Skeletal muscle satellite cell (primary cell): ENCODE measurements around the gene ST6GALNAC6.
A peak's percentile ranks its signal among the peaks of the same experiment; 100 is the strongest.

Experiments used
- H3K27me3 ChIP-seq: 2 replicates; pipeline ENCODE4 v1.7.0; 2013; ENCODE audit warnings: low read length; ENCODE audit not compliant: control insufficient read depth, insufficient read depth
- H3K36me3 ChIP-seq: 2 replicates; pipeline ENCODE4 v1.7.0; 2013; ENCODE audit warnings: mild to moderate bottlenecking, control low read depth, low read length; ENCODE audit not compliant: insufficient read depth
- H3K4me1 ChIP-seq: 2 replicates; pipeline ENCODE4 v1.7.0; 2013; ENCODE audit warnings: low read length; ENCODE audit not compliant: control insufficient read depth, insufficient read depth
- H3K4me2 ChIP-seq: 2 replicates; pipeline ENCODE4 v1.7.0; 2013; ENCODE audit warnings: mild to moderate bottlenecking, low read length
- H3K4me3 ChIP-seq: 2 replicates; pipeline ENCODE4 v1.7.0; 2013; ENCODE audit warnings: low read length
- H3K9ac ChIP-seq: 2 replicates; pipeline ENCODE4 v1.7.0; 2013; ENCODE audit warnings: mild to moderate bottlenecking, low read depth, low read length, moderate library complexity
- H3K9me3 ChIP-seq: replicated peaks from 2 replicates; pipeline ENCODE4 v1.7.0; 2013; ENCODE audit warnings: mild to moderate bottlenecking, control low read depth, low read length

The ST6GALNAC6 gene

DNA sequence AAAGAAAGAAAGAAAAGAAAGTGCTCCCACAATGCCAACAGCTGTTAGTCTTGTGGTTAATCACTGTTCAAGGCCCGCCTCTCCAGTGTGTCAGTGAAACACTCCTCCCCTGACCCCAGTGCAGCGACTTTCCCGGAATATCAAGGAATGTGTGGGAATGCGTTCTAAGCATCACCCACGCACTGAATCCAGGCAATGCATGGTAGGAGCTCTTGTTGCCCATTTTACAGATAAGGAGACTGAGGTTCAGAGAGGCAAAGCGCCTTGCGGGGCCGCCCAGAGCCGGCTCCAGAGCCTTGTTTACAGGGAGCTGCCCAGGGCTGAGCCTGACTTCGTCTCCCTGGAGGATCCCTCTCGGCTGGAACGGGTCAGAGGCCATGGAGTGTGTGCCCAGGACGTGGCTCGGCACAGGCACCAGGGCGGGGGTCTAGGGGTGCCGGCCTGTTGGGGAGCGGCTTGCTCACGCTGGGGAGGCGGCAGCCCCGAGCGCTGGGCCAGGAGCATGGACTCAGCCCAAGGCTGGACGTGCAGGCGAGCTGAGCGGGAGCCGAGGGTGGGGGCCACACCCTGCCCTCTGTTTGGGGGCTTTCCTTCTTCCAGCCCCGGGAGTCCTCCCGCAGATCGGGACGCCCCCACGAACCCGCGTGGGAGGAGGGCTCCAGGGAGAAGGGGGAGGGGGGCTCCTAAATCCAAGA, 823 bp downstream of the ST6GALNAC6 start:
- H3K4me2 ChIP-seq = peak overlapping the region; percentile 95
- H3K4me1 ChIP-seq = peaks cover 29% of the 10 kb centered on the region
- H3K36me3 ChIP-seq = peaks cover 29% of the 10 kb centered on the region

DNA sequence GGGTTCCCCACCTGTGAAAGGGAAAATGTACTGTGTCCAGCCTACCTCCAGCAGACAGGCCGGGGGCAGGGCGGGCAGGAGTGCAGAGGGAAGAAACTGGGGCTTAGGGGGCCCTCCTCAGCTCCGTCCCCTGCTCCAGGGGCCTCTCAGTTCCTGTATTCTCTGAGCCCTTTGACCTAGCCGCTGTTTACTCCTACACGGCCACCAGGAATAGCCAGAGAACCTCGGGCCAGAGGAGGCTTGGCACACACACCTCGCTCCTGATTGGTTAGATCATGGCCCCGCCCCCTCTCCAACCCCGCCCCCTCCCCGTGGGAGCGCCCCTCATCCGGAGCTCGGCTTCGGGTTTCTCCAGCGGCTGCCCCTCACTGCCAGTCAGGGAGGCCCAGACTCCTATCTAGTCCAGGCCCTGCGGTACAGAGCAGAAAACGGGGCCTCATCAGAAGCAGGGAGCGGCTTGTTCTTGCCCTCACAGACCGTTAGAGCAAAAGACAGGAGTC, 2.2 kb downstream of the ST6GALNAC6 start:
- peaks cover 11% of the 10 kb centered on the region for H3K9me3 ChIP-seq
- peak overlapping the region; percentile 95 for H3K4me2 ChIP-seq
- H3K4me3 ChIP-seq = peak overlapping the region; percentile 60
- H3K36me3 ChIP-seq = peaks cover 43% of the 10 kb centered on the region
- peaks cover 22% of the 10 kb centered on the region for H3K4me1 ChIP-seq
- peak overlapping the region; percentile 52 for H3K9ac ChIP-seq
- no peaks in the 10 kb centered on the region for H3K27me3 ChIP-seq

More for the DNA sequence above, 823 bp downstream of the ST6GALNAC6 start:
- no peaks in the 10 kb centered on the region for H3K27me3 ChIP-seq
- peak overlapping the region; percentile 96 for H3K4me3 ChIP-seq
- H3K9ac ChIP-seq = peak overlapping the region; percentile 99
- peaks cover 4% of the 10 kb centered on the region for H3K9me3 ChIP-seq

DNA sequence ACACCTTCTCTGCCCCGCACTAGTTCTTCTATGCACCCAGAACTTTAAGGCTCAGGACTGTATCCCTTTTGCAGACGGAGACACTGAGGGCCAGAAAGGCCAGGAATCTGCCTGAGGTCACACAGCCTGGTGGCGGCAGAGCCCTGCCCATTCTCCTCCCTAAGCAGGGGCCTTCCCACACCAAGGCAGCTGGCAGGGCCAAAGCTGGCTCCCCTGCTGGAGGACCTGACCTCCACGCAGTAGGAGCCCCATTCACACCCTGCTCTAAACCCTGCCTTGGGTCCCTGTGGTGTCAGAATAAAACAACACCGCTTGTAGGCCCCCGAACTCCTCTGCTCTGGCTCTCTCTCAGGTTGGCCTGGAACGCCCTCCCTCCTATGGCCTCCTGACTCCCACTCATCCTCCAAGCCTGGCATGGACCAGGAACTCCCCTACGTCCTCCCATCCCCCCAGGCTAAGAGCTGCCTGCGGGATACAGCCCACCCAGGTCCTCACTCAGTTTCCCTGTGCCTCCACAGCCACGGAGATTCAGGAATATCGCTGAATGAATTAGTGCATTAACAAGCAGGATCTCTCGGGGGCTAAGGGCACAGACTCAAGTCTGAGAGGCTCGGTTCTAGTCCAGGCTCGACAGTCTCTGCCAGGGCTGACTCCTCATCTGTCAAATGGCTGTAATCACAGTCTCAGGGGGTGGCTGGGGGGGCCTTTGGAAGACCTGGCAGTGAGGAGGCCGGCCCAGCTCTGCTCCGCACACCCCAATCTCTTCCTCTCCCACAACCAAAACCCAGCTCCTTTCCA, 2.8 kb downstream of the ST6GALNAC6 start:
- Histone ChIP-seq H3K9ac (no peak overlapping the region), H3K36me3 (peaks cover 45% of the 10 kb centered on the region)

DNA sequence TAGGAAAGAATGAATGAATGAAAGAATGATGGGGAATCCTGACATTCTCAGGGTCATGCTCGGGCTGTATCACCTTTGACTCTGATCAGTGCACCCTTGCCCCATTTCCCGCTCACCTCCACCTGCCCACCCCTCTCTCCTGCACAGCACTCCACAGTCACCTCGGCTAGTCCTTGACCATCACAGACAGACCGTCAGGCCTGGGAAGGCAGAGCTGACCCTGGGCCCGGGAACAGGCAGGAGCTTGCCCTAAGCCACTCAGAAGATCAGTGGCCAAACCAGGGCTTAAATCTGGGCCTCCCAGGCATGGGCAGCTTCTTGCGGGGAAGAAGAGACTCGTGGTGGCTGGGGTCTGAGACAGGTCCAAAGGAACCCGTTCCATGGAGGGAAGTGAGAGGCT, 3.6 kb downstream of the ST6GALNAC6 start:
- no peak overlapping the region for H3K4me2 ChIP-seq
- H3K4me3 ChIP-seq = no peak overlapping the region
- H3K4me1 ChIP-seq = peaks cover 21% of the 10 kb centered on the region
- H3K9ac ChIP-seq = no peak overlapping the region
- peaks cover 48% of the 10 kb centered on the region for H3K36me3 ChIP-seq
- H3K27me3 ChIP-seq = no peaks in the 10 kb centered on the region
- H3K9me3 ChIP-seq = peaks cover 11% of the 10 kb centered on the region

More for the DNA sequence above, 2.8 kb downstream of the ST6GALNAC6 start:
- H3K4me3 ChIP-seq = peak overlapping the region; percentile 7
- peak overlapping the region; percentile 95 for H3K4me2 ChIP-seq
- peaks cover 21% of the 10 kb centered on the region for H3K4me1 ChIP-seq
- H3K9me3 ChIP-seq = peaks cover 11% of the 10 kb centered on the region
- H3K27me3 ChIP-seq = no peaks in the 10 kb centered on the region

DNA sequence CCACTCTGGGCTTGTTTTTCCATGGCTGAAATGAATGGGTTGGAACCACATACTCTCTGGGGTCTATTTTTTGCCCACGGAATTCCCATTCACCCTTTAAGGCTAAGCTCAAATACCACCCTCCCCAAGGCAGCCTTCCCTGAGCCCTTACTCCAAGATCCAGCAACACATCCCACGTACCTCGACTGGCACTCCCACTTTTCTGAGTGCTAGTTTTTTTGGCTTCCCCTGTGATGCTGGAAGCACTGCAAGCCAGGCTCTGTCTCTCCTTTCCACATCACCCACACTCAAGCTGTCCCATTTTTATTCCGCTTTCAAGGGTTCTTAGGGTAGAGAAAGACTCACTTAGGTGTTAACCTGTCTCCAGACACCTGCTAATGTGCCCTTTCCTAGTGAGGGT, 6.0 kb downstream of the ST6GALNAC6 start:
- Histone ChIP-seq H3K9me3 (peaks cover 11% of the 10 kb centered on the region), H3K4me1 (peaks cover 14% of the 10 kb centered on the region), H3K4me2 (no peak overlapping the region), H3K27me3 (no peaks in the 10 kb centered on the region), H3K4me3 (no peak overlapping the region), H3K36me3 (peaks cover 66% of the 10 kb centered on the region), H3K9ac (no peak overlapping the region)

DNA sequence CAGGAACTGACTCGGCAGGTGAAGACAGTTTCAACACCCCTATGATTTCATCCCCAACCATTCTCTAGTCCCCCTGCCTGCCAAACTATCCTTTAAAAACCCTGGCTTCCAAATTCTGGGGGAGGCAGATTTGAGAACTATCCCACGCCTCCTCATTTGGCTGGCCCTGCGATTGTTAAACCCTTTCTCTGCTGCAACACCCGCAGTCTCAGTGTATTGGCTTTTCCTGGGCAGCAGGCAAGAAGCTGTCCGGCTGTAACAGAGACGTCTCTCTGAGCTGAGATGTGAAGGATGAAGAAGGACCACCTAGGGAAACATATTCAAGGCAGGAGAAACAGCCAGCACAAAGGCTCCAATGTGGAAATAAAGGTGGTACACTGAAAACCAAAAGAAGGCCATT, 6.6 kb downstream of the ST6GALNAC6 start:
- H3K36me3 ChIP-seq = peaks cover 68% of the 10 kb centered on the region
- H3K9me3 ChIP-seq = peaks cover 11% of the 10 kb centered on the region
- no peak overlapping the region for H3K4me2 ChIP-seq
- H3K4me1 ChIP-seq = peaks cover 12% of the 10 kb centered on the region
- H3K27me3 ChIP-seq = no peaks in the 10 kb centered on the region
- no peak overlapping the region for H3K4me3 ChIP-seq
- H3K9ac ChIP-seq = no peak overlapping the region

DNA sequence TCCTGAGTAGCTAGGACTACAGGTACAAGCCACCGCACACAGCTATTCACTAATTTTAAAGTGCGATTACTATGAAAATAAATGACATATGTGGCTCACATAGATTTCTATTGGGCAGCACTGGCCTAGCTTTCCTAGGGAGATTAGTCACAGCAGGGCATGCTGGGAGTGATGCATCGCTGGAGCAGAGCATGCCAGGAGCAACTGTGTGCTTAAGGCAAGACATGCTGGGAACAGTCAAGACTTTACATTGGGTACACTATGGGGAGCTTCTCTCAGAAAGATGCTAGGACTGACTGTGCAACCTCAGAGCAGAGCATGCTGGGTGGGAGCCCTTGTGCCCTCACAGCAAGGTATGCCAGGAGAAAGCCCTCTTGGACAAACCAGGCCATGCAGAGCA, 9.3 kb downstream of the ST6GALNAC6 start:
- Histone ChIP-seq H3K36me3 (peaks cover 80% of the 10 kb centered on the region), H3K4me3 (no peak overlapping the region), H3K27me3 (no peaks in the 10 kb centered on the region), H3K4me1 (no peaks in the 10 kb centered on the region), H3K9ac (no peak overlapping the region), H3K4me2 (no peak overlapping the region), H3K9me3 (peaks cover 11% of the 10 kb centered on the region)

DNA sequence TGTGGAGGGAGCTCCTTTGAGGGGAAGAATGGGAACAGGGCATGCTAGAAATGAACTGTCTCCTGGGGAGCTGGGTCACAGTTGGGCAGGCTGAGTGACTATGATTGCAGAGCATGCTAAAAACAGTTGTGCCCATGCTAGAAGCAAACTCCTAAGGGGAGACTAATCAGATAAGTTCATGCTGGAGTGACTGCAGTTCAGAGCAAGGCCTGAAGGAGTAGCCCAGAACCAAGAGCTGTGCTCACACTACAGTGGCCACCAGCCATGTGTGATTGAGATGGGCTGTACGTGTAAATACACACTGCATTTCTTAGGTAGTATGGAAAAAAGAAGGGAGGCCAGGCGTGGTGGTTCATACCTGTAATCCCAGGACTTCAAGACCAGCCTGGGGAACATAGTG, 11.6 kb downstream of the ST6GALNAC6 start:
- no peaks in the 10 kb centered on the region for H3K9me3 ChIP-seq
- H3K4me2 ChIP-seq = no peak overlapping the region
- H3K36me3 ChIP-seq = peaks cover 62% of the 10 kb centered on the region
- no peaks in the 10 kb centered on the region for H3K27me3 ChIP-seq
- H3K9ac ChIP-seq = no peak overlapping the region
- H3K4me3 ChIP-seq = no peak overlapping the region
- peaks cover 4% of the 10 kb centered on the region for H3K4me1 ChIP-seq

DNA sequence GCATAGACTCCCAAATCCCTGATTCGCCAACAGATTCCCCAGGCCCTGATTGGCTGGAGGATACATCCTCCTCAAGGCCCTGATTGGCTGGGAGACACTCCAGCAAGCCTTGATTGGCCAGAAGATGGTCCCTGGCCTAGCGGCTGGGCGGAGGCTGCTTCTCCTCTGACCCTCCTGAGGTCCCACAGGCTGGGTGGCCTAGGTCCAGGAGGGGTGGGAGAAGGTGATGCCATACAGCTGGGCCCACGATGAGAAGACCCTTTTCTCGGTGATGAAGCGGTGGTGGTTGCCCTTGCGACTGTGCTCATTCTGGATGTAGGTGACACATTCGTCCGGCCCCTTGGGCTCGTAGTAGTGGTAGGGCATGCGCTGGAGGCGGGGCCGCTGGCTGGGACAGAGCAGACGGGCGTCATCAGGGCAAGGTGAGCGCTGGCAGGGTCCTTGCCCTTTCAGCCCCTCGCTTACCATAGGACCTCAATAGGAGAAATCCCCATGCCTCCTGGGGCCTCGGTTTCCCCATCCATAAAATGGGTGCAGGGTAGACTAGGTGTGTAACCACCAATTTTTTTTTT, 12.9 kb downstream of the ST6GALNAC6 start:
- no peaks in the 10 kb centered on the region for H3K27me3 ChIP-seq
- H3K9me3 ChIP-seq = no peaks in the 10 kb centered on the region
- H3K4me1 ChIP-seq = peaks cover 4% of the 10 kb centered on the region
- no peak overlapping the region for H3K9ac ChIP-seq
- H3K36me3 ChIP-seq = peaks cover 54% of the 10 kb centered on the region
- H3K4me3 ChIP-seq = no peak overlapping the region
- H3K4me2 ChIP-seq = no peak overlapping the region

DNA sequence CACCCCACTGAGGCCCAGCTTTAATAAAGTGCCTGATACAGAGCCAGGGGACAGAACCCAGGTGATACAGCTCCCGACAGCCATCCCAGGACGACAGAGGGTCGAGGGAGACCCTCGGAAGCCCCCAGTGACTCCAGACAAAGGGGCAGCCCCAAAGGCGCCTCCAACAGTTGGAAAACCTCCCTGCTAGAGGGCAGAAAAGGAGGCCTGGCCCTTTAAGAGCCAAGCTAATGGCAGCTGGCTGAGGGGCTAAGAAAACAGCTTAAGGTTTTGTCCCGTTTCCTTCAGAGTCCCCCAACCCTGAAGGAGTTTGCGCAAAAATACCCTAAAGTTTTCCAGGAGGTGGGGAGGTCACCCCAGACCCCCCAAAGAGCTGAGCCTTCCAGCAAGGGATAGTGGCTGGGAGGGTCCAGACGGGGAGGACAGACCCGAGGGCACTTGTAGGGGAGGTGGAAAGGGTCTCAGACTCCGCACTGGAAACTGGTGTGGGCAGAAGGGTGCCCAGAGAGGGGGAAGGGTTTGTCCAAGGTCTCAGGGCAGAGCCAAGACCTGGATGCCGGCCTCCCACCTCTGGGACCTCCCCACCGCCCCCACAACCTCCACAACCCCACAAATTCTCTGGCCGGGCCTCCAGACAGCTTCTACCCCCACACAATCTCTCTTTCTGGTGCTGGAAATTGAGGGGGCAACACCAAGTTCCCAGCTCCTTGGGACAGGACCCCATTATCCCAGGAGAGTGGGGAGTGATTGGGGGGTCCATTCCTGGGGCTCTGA, 13.7 kb downstream of the ST6GALNAC6 start:
- no peak overlapping the region for H3K9ac ChIP-seq
- peaks cover 50% of the 10 kb centered on the region for H3K36me3 ChIP-seq

DNA sequence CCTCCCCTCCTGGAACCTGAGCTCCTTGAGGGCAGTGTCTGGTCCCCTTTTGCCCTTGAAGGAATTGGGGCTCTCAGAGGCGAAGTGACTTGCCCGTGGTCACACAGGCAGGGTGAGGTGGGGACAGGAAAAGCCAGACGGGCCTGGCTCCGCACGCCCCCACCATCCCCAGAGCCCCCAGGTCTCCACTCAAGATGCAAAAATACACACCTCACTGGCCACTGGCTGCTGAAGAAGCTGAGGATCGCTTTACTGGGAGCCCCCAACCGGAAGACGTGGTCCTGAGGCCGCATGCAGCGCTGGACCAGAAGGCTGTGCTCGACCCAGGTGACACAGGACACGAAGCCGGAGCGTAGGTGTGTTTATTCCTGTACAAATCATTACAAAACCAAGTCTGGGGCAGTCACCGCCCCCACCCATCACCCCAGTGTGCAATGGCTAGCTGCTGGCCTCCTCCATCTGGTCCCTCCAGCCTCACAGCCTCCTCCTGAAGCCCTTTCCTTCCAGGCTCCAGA, 14.4 kb downstream of the ST6GALNAC6 start:
- Histone ChIP-seq H3K9me3 (no peaks in the 10 kb centered on the region), H3K36me3 (peaks cover 43% of the 10 kb centered on the region), H3K4me2 (no peak overlapping the region), H3K9ac (no peak overlapping the region), H3K27me3 (no peaks in the 10 kb centered on the region), H3K4me3 (no peak overlapping the region), H3K4me1 (peaks cover 4% of the 10 kb centered on the region)

More for the DNA sequence above, 13.7 kb downstream of the ST6GALNAC6 start:
- Histone ChIP-seq H3K4me3 (no peak overlapping the region), H3K27me3 (no peaks in the 10 kb centered on the region), H3K9me3 (no peaks in the 10 kb centered on the region), H3K4me1 (peaks cover 4% of the 10 kb centered on the region), H3K4me2 (no peak overlapping the region)
